ENCODE data around the gene DLGAP3. TPM values are rescaled to one million over a fixed set of nuclear protein-coding genes. Genes with fewer than 3 reads are reported as not detected.

The DLGAP3 gene
- total and polyA plus RNA-seq, 5 donors, result 0.05 to 0.21 (median 0.11) TPM

Other genes with a start within 250 kb of the DLGAP3 start
- gene GJB5, start 174.6 kb downstream of the DLGAP3 start, total RNA-seq, result not detected
- not detected for gene GJB5, start 174.6 kb downstream of the DLGAP3 start, polyA plus RNA-seq
- not detected for gene GJB4, start 169.9 kb downstream of the DLGAP3 start, total RNA-seq
- not detected for gene GJB4, start 169.9 kb downstream of the DLGAP3 start, polyA plus RNA-seq
- gene GJB3, start 148.4 kb downstream of the DLGAP3 start, total RNA-seq, result not detected
- gene GJB3, start 148.4 kb downstream of the DLGAP3 start, polyA plus RNA-seq, result not detected
- gene GJA4, start 136.7 kb downstream of the DLGAP3 start, total RNA-seq, result 10 to 100 TPM; 18.0 to 31.4 (median 27.0) TPM
- gene GJA4, start 136.7 kb downstream of the DLGAP3 start, polyA plus RNA-seq, result 28.0 TPM
- 10 to 100 TPM; 39.2 to 58.7 (median 40.8) TPM for gene SMIM12, start 69.9 kb downstream of the DLGAP3 start, total RNA-seq
- 35.3 TPM for gene SMIM12, start 69.9 kb downstream of the DLGAP3 start, polyA plus RNA-seq
- gene TMEM35B, start 55.7 kb upstream of the DLGAP3 start, total RNA-seq, result 10 to 100 TPM; 17.0 to 20.2 (median 18.7) TPM
- gene TMEM35B, start 55.7 kb upstream of the DLGAP3 start, polyA plus RNA-seq, result 31.9 TPM
- 10 to 100 TPM; 14.3 to 18.1 (median 16.1) TPM for gene ZMYM6, start 102.3 kb upstream of the DLGAP3 start, total RNA-seq
- gene ZMYM6, start 102.3 kb upstream of the DLGAP3 start, polyA plus RNA-seq, result 11.5 TPM
- 1 to 10 TPM; 5.5 to 9.9 (median 8.9) TPM for gene ZMYM1, start 149.7 kb upstream of the DLGAP3 start, total RNA-seq
- gene ZMYM1, start 149.7 kb upstream of the DLGAP3 start, polyA plus RNA-seq, result 2.6 TPM